GM12878 (cell line): ENCODE data around the gene OPRL1. TPM values are rescaled to one million over a fixed set of nuclear protein-coding genes. Genes with fewer than 3 reads are reported as not detected.

Experiments
- ATAC-seq: fragments of 200-7000 bp; cut with Tn5 transposase; 3 replicates; pipeline ENCODE4 v1.9.1; 2020; ENCODE audit warnings: mild to moderate bottlenecking, moderate library complexity
- BruUV-seq: library from RNA; stranded (reverse); fragments of 400-500 nt; replicated peaks from 2 replicates; lab custom pipeline; 2021; lab: Mats Ljungman, UMichigan
- CTCF ChIA-PET: fragments of 300-600 bp; sonication (Branson Sonifier 250); formaldehyde crosslinking; extraction: SDS; loops from one replicate; lab custom pipeline; 2021; ENCODE audit warnings: inconsistent platforms; lab: Yijun Ruan, JAX
- POLR2A ChIA-PET: fragments of 350-600 bp; formaldehyde crosslinking; extraction: SDS; loops from one replicate; lab custom pipeline; 2021; ENCODE audit warnings: inconsistent platforms; lab: Charles Lee
- RAD21 ChIA-PET: fragments of 300-600 bp; sonication (Branson Sonifier 250); formaldehyde crosslinking; loops from one replicate; lab custom pipeline; 2023; ENCODE audit warnings: antibody characterized with exemption; ENCODE audit not compliant: unreplicated experiment; lab: Charles Lee
- SMC1A ChIA-PET: fragments of 300-600 bp; sonication (Branson Sonifier 250); formaldehyde crosslinking; loops from one replicate; lab custom pipeline; 2023; ENCODE audit not compliant: unreplicated experiment, uncharacterized antibody; lab: Charles Lee
- DNase-seq: peaks from one replicate; pipeline ENCODE4 v3.0.0-alpha.2; 2011; ENCODE audit warnings: low read depth, low spot score
- FAIRE-seq: peaks from 3 replicates; lab custom pipeline; 2011; peaks lifted over from hg19 to GRCh38; lab: Jason Lieb, UNC
- H2AFZ ChIP-seq: 2 replicates; pipeline ENCODE4 v1.6.0; 2011; ENCODE audit warnings: low read depth, low read length, control low read depth; ENCODE audit not compliant: control insufficient read depth
- H3K27ac ChIP-seq: 2 replicates; pipeline ENCODE4 v1.5.1; 2011; ENCODE audit warnings: control low read depth; ENCODE audit not compliant: control insufficient read depth, insufficient read depth
- H3K27me3 ChIP-seq, 2 experiments: replicated peaks in 1 of 2; 2 replicates each; pipeline versions ENCODE4 v1.6.0 to v1.6.1; 2011; ENCODE audit warnings: low read length in 1 of 2; ENCODE audit not compliant: control insufficient read depth in 2 of 2, insufficient read depth in 2 of 2
- H3K36me3 ChIP-seq, 2 experiments: 2 replicates each; pipeline ENCODE4 v1.5.1; 2011; ENCODE audit warnings: low read length in 1 of 2; ENCODE audit not compliant: control insufficient read depth in 2 of 2, insufficient read depth in 2 of 2
- H3K4me1 ChIP-seq: 2 replicates; pipeline ENCODE4 v1.6.1; 2011; ENCODE audit warnings: mild to moderate bottlenecking, low read length, moderate library complexity, mixed read lengths; ENCODE audit not compliant: control insufficient read depth, insufficient read depth
- H3K4me2 ChIP-seq: 2 replicates; pipeline ENCODE4 v1.6.0; 2011; ENCODE audit warnings: control low read depth; ENCODE audit not compliant: control insufficient read depth, insufficient read depth
- H3K4me3 ChIP-seq: fragments of 200-600 bp; sonication (generic); 2 replicates; pipeline ENCODE4 v1.5.1; 2016
- H3K79me2 ChIP-seq: 2 replicates; pipeline ENCODE4 v1.6.0; 2011; ENCODE audit warnings: low read length; ENCODE audit not compliant: control insufficient read depth, insufficient read depth
- H3K9ac ChIP-seq: 2 replicates; pipeline ENCODE4 v1.8.0; 2011; ENCODE audit warnings: low read length, control low read depth, mixed read lengths; ENCODE audit not compliant: control insufficient read depth, insufficient read depth
- H3K9me3 ChIP-seq: replicated peaks from 3 replicates; pipeline ENCODE4 v1.5.1; 2011; ENCODE audit warnings: mild to moderate bottlenecking, low read length; ENCODE audit not compliant: control insufficient read depth, insufficient read depth
- H4K20me1 ChIP-seq: 2 replicates; pipeline ENCODE4 v1.6.0; 2011; ENCODE audit not compliant: control insufficient read depth, insufficient read depth
- BRCA1 ChIP-seq: IDR thresholded peaks from 2 replicates; pipeline ENCODE4 v1.6.1; 2011; ENCODE audit warnings: low read depth, low read length, improper control_type of control experiment
- CBFB ChIP-seq: IDR thresholded peaks from 2 replicates; pipeline ENCODE4 v1.6.1; 2016; ENCODE audit warnings: antibody characterized with exemption, low read depth
- CREM ChIP-seq: IDR thresholded peaks from 2 replicates; pipeline ENCODE4 v1.6.1; 2014; ENCODE audit warnings: antibody characterized with exemption, low read depth
- ESRRA ChIP-seq: IDR thresholded peaks from 2 replicates; pipeline ENCODE4 v1.6.1; 2012; ENCODE audit warnings: mild to moderate bottlenecking, low read length, improper control_type of control experiment
- ETV6 ChIP-seq, 2 experiments: fragments of 450-650 bp in 1 of 2; IDR thresholded peaks in 1 of 2; conservative IDR thresholded peaks in 1 of 2; 2 replicates each; pipeline ENCODE4 v1.6.1; 2014; ENCODE audit warnings: antibody characterized with exemption in 1 of 2, borderline replicate concordance in 1 of 2, low read depth in 1 of 2, mild to moderate bottlenecking in 1 of 2, moderate library complexity in 1 of 2
- HCFC1 ChIP-seq: fragments of 150-350 bp; IDR thresholded peaks from 2 replicates; pipeline ENCODE4 v1.6.1; 2014; ENCODE audit warnings: low read length
- IKZF1 ChIP-seq: fragments of 450-650 bp; conservative IDR thresholded peaks from 2 replicates; pipeline ENCODE4 v1.6.1; 2017; ENCODE audit warnings: antibody characterized with exemption, mild to moderate bottlenecking
- KAT2A ChIP-seq: conservative IDR thresholded peaks from 2 replicates; pipeline ENCODE4 v1.6.1; 2011; ENCODE audit warnings: low read depth, low read length; ENCODE audit not compliant: control insufficient read depth
- LARP7 ChIP-seq: fragments of 450-650 bp; IDR thresholded peaks from 2 replicates; pipeline ENCODE4 v1.6.1; 2017; ENCODE audit warnings: mild to moderate bottlenecking
- MYB ChIP-seq: fragments of 150-350 bp; IDR thresholded peaks from 2 replicates; pipeline ENCODE4 v1.6.1; 2014; ENCODE audit warnings: mild to moderate bottlenecking, low read depth, low read length, borderline replicate concordance
- NFYA ChIP-seq: IDR thresholded peaks from 2 replicates; pipeline ENCODE4 v1.6.1; 2011; ENCODE audit warnings: low read depth, mild to moderate bottlenecking, low read length, improper control_type of control experiment, borderline replicate concordance
- NR2C1 ChIP-seq: fragments of 450-650 bp; IDR thresholded peaks from 2 replicates; pipeline ENCODE4 v1.6.1; 2017; ENCODE audit warnings: antibody characterized with exemption, mild to moderate bottlenecking, moderate library complexity
- NR2C2 ChIP-seq: IDR thresholded peaks from 2 replicates; pipeline ENCODE4 v1.6.1; 2011; ENCODE audit warnings: borderline replicate concordance, low read depth; ENCODE audit not compliant: control insufficient read depth, insufficient read length
- POLR2AphosphoS5 ChIP-seq: IDR thresholded peaks from 2 replicates; pipeline ENCODE4 v1.6.1; 2011; ENCODE audit warnings: mild to moderate bottlenecking, low read length, inconsistent platforms
- POU2F2 ChIP-seq: IDR thresholded peaks from 3 replicates; pipeline ENCODE4 v1.6.1; 2011; ENCODE audit warnings: low read depth, mild to moderate bottlenecking, low read length, borderline replicate concordance
- RELA ChIP-seq: fragments of 450-650 bp; IDR thresholded peaks from 2 replicates; pipeline ENCODE4 v1.8.0; 2014; ENCODE audit warnings: borderline replicate concordance; ENCODE audit not compliant: partially characterized antibody
- SIN3A ChIP-seq: IDR thresholded peaks from 2 replicates; pipeline ENCODE4 v1.6.1; 2012; ENCODE audit warnings: low read depth, low read length, improper control_type of control experiment
- SREBF1 ChIP-seq: IDR thresholded peaks from 2 replicates; pipeline ENCODE4 v1.6.1; 2012; ENCODE audit warnings: mild to moderate bottlenecking, low read length
- WRNIP1 ChIP-seq: IDR thresholded peaks from 2 replicates; pipeline ENCODE4 v1.6.1; 2011; ENCODE audit warnings: low read depth, low read length, improper control_type of control experiment, borderline replicate concordance
- YY1 ChIP-seq: IDR thresholded peaks from 2 replicates; pipeline ENCODE4 v1.6.1; 2011; ENCODE audit warnings: low read depth, mild to moderate bottlenecking, low read length
- ZNF384 ChIP-seq: IDR thresholded peaks from 2 replicates; pipeline ENCODE4 v1.6.1; 2012; ENCODE audit warnings: low read depth, mild to moderate bottlenecking, low read length, improper control_type of control experiment, borderline replicate concordance
- WGBS: methylation state at CpG from one replicate; pipeline ENCODE4 v1.1.6; 2016; ENCODE audit warnings: low lambda C conversion rate; ENCODE audit not compliant: insufficient replicate concordance, insufficient coverage; ENCODE audit errors: missing lambda C conversion rate; 5-methylcytosine and 5-hydroxymethylcytosine counted together
- in situ Hi-C: fragments of 300-500 bp; cut with MboI; formaldehyde crosslinking; loops from 9 replicates; pipeline ENCODE4 v1.14.3; 2018; ENCODE audit warnings: mixed read lengths
- intact Hi-C: fragments of 100-400 bp; cut with micrococcal nuclease; formaldehyde crosslinking; loops from one replicate; pipeline ENCODE4 v1.14.2; 2022; ENCODE audit not compliant: unreplicated experiment
- polyA plus RNA-seq, 11 experiments: library from polyadenylated mRNA; depleted of rRNA in 4 of 11; unstranded in 6 of 11; stranded (reverse) in 5 of 11; fragments of >200 nt; fragmentation: Nextera tagmentation in 4 of 11; fragmentation: Illumina TruSeq in 1 of 11; extraction: Ambion mirVana in 4 of 11; extraction: Trizol in 1 of 11; gene quantifications; 1 replicate in 1 of 11; 2 replicates in 10 of 11; pipeline versions ENCODE4 v1.2.1 to v1.2.3, GENCODE V29; 2011 to 2016; ENCODE audit warnings: inconsistent platforms in 2 of 11, missing spikeins in 2 of 11, low read depth in 1 of 11
- total RNA-seq, 4 experiments: library from RNA; depleted of rRNA in 3 of 4; stranded (reverse); fragments of >200 nt in 3 of 4; fragmentation: Illumina TruSeq in 1 of 4; extraction: Trizol in 1 of 4; gene quantifications; 2 replicates each; pipeline versions ENCODE4 v1.2.1 to v1.2.3, GENCODE V29; 2013 to 2021
- TF ChIP-seq, protein P1 (sequence below): fragments of 450-650 bp; IDR thresholded peaks from 2 replicates; pipeline ENCODE4 v1.6.1; 2017; ENCODE audit warnings: mild to moderate bottlenecking
- TF ChIP-seq, protein P2 (sequence below), 3 experiments: IDR thresholded peaks in 2 of 3; conservative IDR thresholded peaks in 1 of 3; 2 replicates each; pipeline ENCODE4 v1.5.1; 2011; ENCODE audit warnings: low read depth in 3 of 3, low read length in 3 of 3, mild to moderate bottlenecking in 3 of 3, control low read depth in 2 of 3, moderate library complexity in 2 of 3, inconsistent platforms in 1 of 3, mixed read lengths in 1 of 3; ENCODE audit not compliant: control insufficient read depth in 2 of 3, insufficient read depth in 1 of 3; ENCODE audit errors: extremely low read depth in 1 of 3

Gene OPRL1
- total and polyA plus RNA-seq, 10 of the 15 experiments (the other 5 are each of a cell fraction or from before 2014, with no cell fraction given): 0.04 to 0.41 (median 0.24) TPM; not detected in 1

DNA sequence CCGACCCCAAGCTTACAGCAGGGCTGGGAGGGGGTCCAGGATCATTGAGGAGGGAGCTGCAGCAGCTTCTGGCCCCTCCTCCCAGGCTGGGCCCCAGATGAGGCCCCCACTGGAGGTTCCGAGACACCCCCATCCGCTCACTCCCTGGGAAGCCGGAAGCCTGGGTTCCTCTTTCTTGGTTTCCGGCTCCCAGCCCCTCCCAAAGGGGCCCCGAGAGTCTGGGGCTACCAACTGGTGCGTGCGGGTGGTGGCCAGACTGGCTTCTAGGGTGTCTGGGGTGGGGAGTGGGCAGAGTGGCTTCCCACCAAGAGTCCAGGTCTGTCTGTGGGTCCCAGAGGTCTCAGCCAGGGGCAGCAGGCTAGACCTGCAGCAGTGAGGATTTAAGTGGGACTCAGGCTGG is 2.8 kb upstream of the OPRL1 start:
- H3K36me3 ChIP-seq: peaks cover 3 to 18% of the 10 kb centered on the region in 2 experiments
- POLR2A ChIA-PET: interaction anchor here (1.1 to 3.2 kb wide), 6 partner anchors 12 to 38 kb away, joined by 4 to 10 read pairs (median 8); no protein-coding TSS in a partner anchor
- peak overlapping the region; percentile 85 for H3K27ac ChIP-seq
- peak overlapping the region; percentile 97 for H3K4me2 ChIP-seq
- DNase-seq (no peak), FAIRE-seq (no peak), ATAC-seq (peak; percentile 54)
- 0% methylated on average over 8 of the region's 8 CpGs for WGBS
- no peaks in the 10 kb centered on the region for H4K20me1 ChIP-seq
- peaks cover 30% of the 10 kb centered on the region for H3K79me2 ChIP-seq
- H2AFZ ChIP-seq: no peak overlapping the region
- peaks cover 19% of the 10 kb centered on the region; the same call in 1 of the 2 replicates for H3K4me1 ChIP-seq
- H3K9ac ChIP-seq: peak overlapping the region; percentile 91
- no peaks in the 10 kb centered on the region for H3K9me3 ChIP-seq
- peak overlapping the region; percentile 83 for H3K4me3 ChIP-seq
- SMC1A ChIA-PET: interaction anchor here (2.8 kb wide), 1 partner anchor 11 kb away, joined by 10 read pairs; no protein-coding TSS in a partner anchor
- RAD21 ChIA-PET: interaction anchor here (1.2 to 2.3 kb wide), 4 partner anchors 11 to 36 kb away, joined by 4 to 7 read pairs (median 4); no protein-coding TSS in a partner anchor
- BruUV-seq: no TSS peak
- CTCF ChIA-PET: interaction anchor here (1.1 to 3.9 kb wide), 5 partner anchors 10 to 38 kb away, joined by 3 to 22 read pairs (median 7); no protein-coding TSS in a partner anchor
- in situ Hi-C loops (no loop called here), intact Hi-C loops (no loop called here)
- H3K27me3 ChIP-seq: no peaks in the 10 kb centered on the region
- TF ChIP-seq ETV6 (conservative IDR thresholded peaks at IDR 0.05 in 1 of 2, IDR thresholded peaks at IDR 0.05 in 1 of 2; ENCODE audit: borderline replicate concordance in 1 of 2, low read depth in 1 of 2) (peak in 1 of 2 experiments; percentile 89; a peak in 2 of 4 replicates), RELA (no peak), NFYA (no peak), CREM (peak; percentile 56; the same call in 1 of the 2 replicates), KAT2A (no peak), POLR2AphosphoS5 (peak; percentile 58; the same call in 1 of the 2 replicates), ZNF384 (no peak), NR2C2 (no peak), IKZF1 (peak; percentile 76), NR2C1 (no peak), POU2F2 (0 out of 3 replicates have a peak, but pooled peaks have one; percentile 17), BRCA1 (no peak), HCFC1 (no peak), WRNIP1 (no peak), LARP7 (no peak; the same call in 1 of the 2 replicates), MYB (no peak), YY1 (no peak), CBFB (0 out of 2 replicates have a peak, but pooled peaks have one; percentile 51), SREBF1 (no peak), SIN3A (peak; percentile 69; the same call in 1 of the 2 replicates), ESRRA (no peak)
- TF ChIP-seq, protein P1, sequence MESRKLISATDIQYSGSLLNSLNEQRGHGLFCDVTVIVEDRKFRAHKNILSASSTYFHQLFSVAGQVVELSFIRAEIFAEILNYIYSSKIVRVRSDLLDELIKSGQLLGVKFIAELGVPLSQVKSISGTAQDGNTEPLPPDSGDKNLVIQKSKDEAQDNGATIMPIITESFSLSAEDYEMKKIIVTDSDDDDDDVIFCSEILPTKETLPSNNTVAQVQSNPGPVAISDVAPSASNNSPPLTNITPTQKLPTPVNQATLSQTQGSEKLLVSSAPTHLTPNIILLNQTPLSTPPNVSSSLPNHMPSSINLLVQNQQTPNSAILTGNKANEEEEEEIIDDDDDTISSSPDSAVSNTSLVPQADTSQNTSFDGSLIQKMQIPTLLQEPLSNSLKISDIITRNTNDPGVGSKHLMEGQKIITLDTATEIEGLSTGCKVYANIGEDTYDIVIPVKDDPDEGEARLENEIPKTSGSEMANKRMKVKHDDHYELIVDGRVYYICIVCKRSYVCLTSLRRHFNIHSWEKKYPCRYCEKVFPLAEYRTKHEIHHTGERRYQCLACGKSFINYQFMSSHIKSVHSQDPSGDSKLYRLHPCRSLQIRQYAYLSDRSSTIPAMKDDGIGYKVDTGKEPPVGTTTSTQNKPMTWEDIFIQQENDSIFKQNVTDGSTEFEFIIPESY: no peak
- TF ChIP-seq, protein P2, sequence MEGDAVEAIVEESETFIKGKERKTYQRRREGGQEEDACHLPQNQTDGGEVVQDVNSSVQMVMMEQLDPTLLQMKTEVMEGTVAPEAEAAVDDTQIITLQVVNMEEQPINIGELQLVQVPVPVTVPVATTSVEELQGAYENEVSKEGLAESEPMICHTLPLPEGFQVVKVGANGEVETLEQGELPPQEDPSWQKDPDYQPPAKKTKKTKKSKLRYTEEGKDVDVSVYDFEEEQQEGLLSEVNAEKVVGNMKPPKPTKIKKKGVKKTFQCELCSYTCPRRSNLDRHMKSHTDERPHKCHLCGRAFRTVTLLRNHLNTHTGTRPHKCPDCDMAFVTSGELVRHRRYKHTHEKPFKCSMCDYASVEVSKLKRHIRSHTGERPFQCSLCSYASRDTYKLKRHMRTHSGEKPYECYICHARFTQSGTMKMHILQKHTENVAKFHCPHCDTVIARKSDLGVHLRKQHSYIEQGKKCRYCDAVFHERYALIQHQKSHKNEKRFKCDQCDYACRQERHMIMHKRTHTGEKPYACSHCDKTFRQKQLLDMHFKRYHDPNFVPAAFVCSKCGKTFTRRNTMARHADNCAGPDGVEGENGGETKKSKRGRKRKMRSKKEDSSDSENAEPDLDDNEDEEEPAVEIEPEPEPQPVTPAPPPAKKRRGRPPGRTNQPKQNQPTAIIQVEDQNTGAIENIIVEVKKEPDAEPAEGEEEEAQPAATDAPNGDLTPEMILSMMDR (IDR thresholded peaks at IDR 0.05 in 2 of 3, conservative IDR thresholded peaks at IDR 0.05 in 1 of 3; ENCODE audit: control insufficient read depth in 2 of 3, extremely low read depth in 1 of 3, insufficient read depth in 1 of 3, low read depth in 3 of 3, low read length in 3 of 3): no peak
